ENCODE measurements around the gene ACTN1. TPM values are rescaled to one million over a fixed set of nuclear protein-coding genes. Genes with fewer than 3 reads are reported as not detected.

Gene ACTN1
- total and polyA plus RNA-seq, 3 donors from 2014 or later: 51.0 to 82.3 (median 69.5) TPM

DNA sequence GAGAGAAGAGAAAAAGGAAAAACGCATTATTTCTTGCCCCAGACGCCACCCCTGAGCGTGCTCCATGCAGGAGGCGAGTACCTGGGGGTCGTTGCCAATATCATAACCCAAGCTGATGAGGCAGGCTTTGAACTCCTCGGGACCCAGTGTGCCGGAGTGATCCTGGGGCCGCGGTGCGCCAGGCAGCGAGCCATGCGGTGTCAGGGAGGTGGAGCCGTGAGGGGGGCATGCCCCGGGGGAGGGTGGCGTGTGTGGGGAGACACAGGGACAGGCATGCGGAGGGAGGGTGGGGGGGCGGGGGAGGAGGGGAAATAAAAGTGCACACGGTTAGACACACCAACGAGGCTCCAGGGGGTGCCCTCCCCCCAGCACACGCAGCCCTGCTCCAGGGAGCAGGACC is 100.2 kb downstream of the ACTN1 start:
- no peak for DNase-seq
- Histone ChIP-seq H3K27ac (no peak overlapping the region), H3K27me3 (no peaks in the 10 kb centered on the region), H3K4me3 (no peak overlapping the region), H3K9me3 (no peaks in the 10 kb centered on the region), H3K4me1 (no peaks in the 10 kb centered on the region), H3K36me3 (ENCODE audit: low read depth, missing control alignments) (no peaks in the 10 kb centered on the region)
- TF ChIP-seq, protein P1, sequence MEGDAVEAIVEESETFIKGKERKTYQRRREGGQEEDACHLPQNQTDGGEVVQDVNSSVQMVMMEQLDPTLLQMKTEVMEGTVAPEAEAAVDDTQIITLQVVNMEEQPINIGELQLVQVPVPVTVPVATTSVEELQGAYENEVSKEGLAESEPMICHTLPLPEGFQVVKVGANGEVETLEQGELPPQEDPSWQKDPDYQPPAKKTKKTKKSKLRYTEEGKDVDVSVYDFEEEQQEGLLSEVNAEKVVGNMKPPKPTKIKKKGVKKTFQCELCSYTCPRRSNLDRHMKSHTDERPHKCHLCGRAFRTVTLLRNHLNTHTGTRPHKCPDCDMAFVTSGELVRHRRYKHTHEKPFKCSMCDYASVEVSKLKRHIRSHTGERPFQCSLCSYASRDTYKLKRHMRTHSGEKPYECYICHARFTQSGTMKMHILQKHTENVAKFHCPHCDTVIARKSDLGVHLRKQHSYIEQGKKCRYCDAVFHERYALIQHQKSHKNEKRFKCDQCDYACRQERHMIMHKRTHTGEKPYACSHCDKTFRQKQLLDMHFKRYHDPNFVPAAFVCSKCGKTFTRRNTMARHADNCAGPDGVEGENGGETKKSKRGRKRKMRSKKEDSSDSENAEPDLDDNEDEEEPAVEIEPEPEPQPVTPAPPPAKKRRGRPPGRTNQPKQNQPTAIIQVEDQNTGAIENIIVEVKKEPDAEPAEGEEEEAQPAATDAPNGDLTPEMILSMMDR (IDR thresholded peaks at IDR 0.05): no peak
- TF ChIP-seq POLR2A (IDR thresholded peaks at IDR 0.05): no peak
- 85 to 92% methylated on average over 14 to 18 of the region's 20 CpGs for WGBS, 2 donors
- intact Hi-C loops (cut with DNase I; ENCODE audit: low total_unique reads): no loop called here

DNA sequence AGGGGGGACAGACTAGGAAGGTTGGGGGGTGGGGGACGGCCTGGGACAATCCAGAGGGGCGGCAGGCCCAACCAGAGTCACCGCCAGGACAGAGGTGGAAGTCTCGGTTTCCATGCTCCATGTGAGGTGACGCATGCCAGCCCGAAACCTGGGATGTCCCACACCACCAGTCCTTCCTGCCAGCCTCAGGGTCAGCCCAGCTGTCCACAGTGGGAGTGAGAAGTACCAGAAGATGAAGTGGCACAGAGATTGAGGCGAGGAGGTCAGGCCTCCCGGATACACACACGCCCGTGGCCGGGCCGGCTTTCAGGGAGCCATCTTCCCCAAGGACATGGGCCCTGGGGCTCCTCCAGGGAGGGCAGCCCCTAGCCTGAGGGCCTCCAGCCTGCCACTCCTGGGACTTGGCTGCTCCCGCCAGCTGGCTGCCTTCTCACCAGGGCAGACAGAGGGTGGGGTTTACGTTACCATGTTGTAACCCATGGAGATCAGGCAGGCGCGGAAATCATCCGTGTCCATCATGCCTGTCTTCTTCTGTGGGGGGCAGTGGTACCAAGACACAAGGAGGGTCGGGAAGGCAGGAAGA is 101.0 kb downstream of the ACTN1 start:
- intact Hi-C loops (cut with DNase I; ENCODE audit: low total_unique reads): no loop called here
- no peak overlapping the region for H3K4me3 ChIP-seq
- no peaks in the 10 kb centered on the region for H3K36me3 ChIP-seq (ENCODE audit: low read depth, missing control alignments)
- H3K27ac ChIP-seq: no peak overlapping the region
- H3K4me1 ChIP-seq: no peaks in the 10 kb centered on the region
- H3K9me3 ChIP-seq: no peaks in the 10 kb centered on the region
- DNase-seq: no peak
- 91 to 92% methylated on average over 2 to 18 of the region's 18 CpGs for WGBS, 2 donors
- no peak for TF ChIP-seq POLR2A (IDR thresholded peaks at IDR 0.05)
- TF ChIP-seq, protein P1 (IDR thresholded peaks at IDR 0.05): no peak
- no peaks in the 10 kb centered on the region for H3K27me3 ChIP-seq

DNA sequence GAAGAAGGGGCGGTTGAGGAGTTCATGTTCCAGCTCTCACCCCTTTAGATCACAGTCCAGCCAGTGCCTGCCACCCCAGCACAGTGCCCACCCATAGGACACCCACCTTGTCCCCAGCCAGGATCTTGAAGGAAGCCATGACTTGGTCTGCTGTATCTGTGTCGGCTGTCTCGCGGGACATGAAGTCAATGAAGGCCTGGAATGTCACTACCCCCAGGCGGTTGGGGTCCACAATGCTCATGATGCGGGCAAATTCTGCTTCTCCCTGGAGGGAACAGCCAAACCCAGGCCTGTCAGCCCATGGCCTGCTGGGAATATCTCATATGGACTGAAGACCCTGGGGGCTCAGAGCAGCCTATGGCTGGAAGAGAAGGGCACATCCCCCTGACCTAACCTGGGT is 102.1 kb downstream of the ACTN1 start:
- H3K9me3 ChIP-seq: no peaks in the 10 kb centered on the region
- H3K36me3 ChIP-seq (ENCODE audit: low read depth, missing control alignments): no peaks in the 10 kb centered on the region
- H3K27ac ChIP-seq: no peak overlapping the region
- TF ChIP-seq POLR2A (IDR thresholded peaks at IDR 0.05): no peak
- TF ChIP-seq, protein P1 (IDR thresholded peaks at IDR 0.05): no peak
- intact Hi-C loops (cut with DNase I; ENCODE audit: low total_unique reads): no loop called here
- H3K27me3 ChIP-seq: no peaks in the 10 kb centered on the region
- no peak overlapping the region for H3K4me3 ChIP-seq
- DNase-seq: no peak
- WGBS, 2 donors: 88 to 93% methylated on average over 5 to 6 of the region's 6 CpGs
- H3K4me1 ChIP-seq: no peaks in the 10 kb centered on the region

DNA sequence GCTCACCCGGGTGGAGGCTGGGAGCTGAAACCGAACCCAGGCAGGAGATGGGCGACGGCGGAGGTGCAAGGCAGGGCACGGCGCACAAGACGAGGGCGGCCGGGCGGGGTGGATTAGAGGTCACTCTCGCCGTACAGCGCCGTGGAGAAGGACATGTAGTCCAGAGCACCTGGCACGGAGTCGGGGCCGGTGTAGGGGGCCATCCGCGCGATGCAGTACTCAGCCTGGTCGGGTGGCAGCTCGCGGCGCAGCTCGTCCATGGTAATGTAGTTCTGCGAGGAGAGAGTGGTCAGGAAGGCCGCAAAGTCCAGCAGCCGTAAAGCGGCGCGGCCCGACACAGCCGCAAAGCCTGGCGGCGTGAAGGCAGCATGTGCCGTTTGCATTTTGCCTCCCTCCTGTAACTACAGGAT is 104.4 kb downstream of the ACTN1 start:
- DNase-seq: peak; percentile 66
- peak overlapping the region; percentile 49 to 56 for H3K4me3 ChIP-seq
- H3K36me3 ChIP-seq (ENCODE audit: low read depth, missing control alignments): no peaks in the 10 kb centered on the region
- 54 to 85% methylated on average over 33 to 37 of the region's 37 CpGs for WGBS, 2 donors
- H3K27ac ChIP-seq: no peak overlapping the region
- no peak for TF ChIP-seq POLR2A (IDR thresholded peaks at IDR 0.05)
- TF ChIP-seq, protein P1 (IDR thresholded peaks at IDR 0.05): no peak
- H3K9me3 ChIP-seq: no peaks in the 10 kb centered on the region
- H3K27me3 ChIP-seq: no peaks in the 10 kb centered on the region
- no peaks in the 10 kb centered on the region for H3K4me1 ChIP-seq
- intact Hi-C loops (cut with DNase I; ENCODE audit: low total_unique reads): no loop called here

DNA sequence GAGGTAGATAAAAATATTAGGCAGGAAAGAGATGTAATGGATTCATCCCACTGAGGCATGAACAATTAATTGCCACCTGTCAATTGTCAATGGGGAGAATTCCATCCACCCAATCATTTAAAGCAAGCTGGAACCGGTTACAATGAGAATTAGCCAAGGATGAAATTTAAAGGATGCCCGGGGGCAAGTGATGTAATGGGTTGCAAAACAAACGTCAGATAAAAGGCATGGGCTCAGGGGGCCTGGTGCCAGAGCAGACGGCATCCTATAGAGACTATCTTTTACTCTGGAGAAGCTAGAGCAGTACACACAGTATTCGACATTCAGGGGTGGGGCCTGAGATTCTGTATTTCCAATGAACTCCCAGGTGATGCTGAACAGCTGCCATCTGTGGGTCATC is 105.7 kb downstream of the ACTN1 start:
- no peaks in the 10 kb centered on the region for H3K36me3 ChIP-seq (ENCODE audit: low read depth, missing control alignments)
- TF ChIP-seq, protein P1 (IDR thresholded peaks at IDR 0.05): no peak
- TF ChIP-seq POLR2A (IDR thresholded peaks at IDR 0.05): no peak
- intact Hi-C loops (cut with DNase I; ENCODE audit: low total_unique reads): no loop called here
- H3K4me3 ChIP-seq: no peak overlapping the region
- no peaks in the 10 kb centered on the region for H3K4me1 ChIP-seq
- 82 to 91% methylated on average over 5 of the region's 5 CpGs for WGBS, 2 donors
- H3K27ac ChIP-seq: no peak overlapping the region
- no peaks in the 10 kb centered on the region for H3K9me3 ChIP-seq
- no peaks in the 10 kb centered on the region for H3K27me3 ChIP-seq
- DNase-seq: no peak
